GM23338 (cell line): ENCODE results near the gene CCBE1. TPM values are rescaled to one million over a fixed set of nuclear protein-coding genes. Genes with fewer than 3 reads are reported as not detected.

ENCODE experiments used
- ATAC-seq: fragments of 200-7000 bp; cut with Tn5 transposase; 3 replicates; pipeline ENCODE4 v1.9.1; 2020
- DNase-seq: peaks from one replicate; pipeline ENCODE4 v3.0.0-alpha.2; 2015; ENCODE audit warnings: low spot score
- H2AFZ ChIP-seq: fragments of 200-600 bp; sonication (generic); 2 replicates; pipeline ENCODE4 v1.8.0; 2016; ENCODE audit warnings: antibody characterized with exemption, mild to moderate bottlenecking, moderate library complexity
- H3F3A ChIP-seq: fragments of 200-600 bp; sonication (generic); replicated peaks from 2 replicates; pipeline ENCODE4 v1.8.0; 2017; ENCODE audit warnings: antibody characterized with exemption, mixed run types, low read depth
- H3K27ac ChIP-seq: fragments of 200-600 bp; sonication (generic); 2 replicates; pipeline ENCODE4 v1.6.1; 2016; ENCODE audit warnings: low read depth
- H3K27me3 ChIP-seq: fragments of 200-600 bp; sonication (generic); 2 replicates; pipeline ENCODE4 v1.8.0; 2016; ENCODE audit warnings: mild to moderate bottlenecking, mixed run types, moderate library complexity; ENCODE audit not compliant: insufficient read depth
- H3K36me3 ChIP-seq: fragments of 200-600 bp; sonication (generic); 2 replicates; pipeline ENCODE4 v1.8.0; 2016; ENCODE audit warnings: mild to moderate bottlenecking; ENCODE audit not compliant: insufficient read depth
- H3K4me1 ChIP-seq: fragments of 200-600 bp; sonication (generic); 2 replicates; pipeline ENCODE4 v1.8.0; 2016; ENCODE audit warnings: mild to moderate bottlenecking, moderate library complexity; ENCODE audit not compliant: insufficient read depth
- H3K4me2 ChIP-seq: fragments of 200-600 bp; sonication (generic); 2 replicates; pipeline ENCODE4 v1.7.1; 2017; ENCODE audit warnings: mixed run types
- H3K4me3 ChIP-seq: fragments of 200-600 bp; sonication (generic); 2 replicates; pipeline ENCODE4 v1.6.1; 2016; ENCODE audit warnings: mixed run types
- H3K79me2 ChIP-seq: fragments of 200-600 bp; sonication (generic); replicated peaks from 2 replicates; pipeline ENCODE4 v1.8.0; 2017; ENCODE audit warnings: mild to moderate bottlenecking; ENCODE audit not compliant: insufficient read depth
- H3K9me2 ChIP-seq: fragments of 200-600 bp; sonication (generic); 2 replicates; pipeline ENCODE4 v1.8.0; 2017; ENCODE audit not compliant: insufficient read depth
- H4K20me1 ChIP-seq: fragments of 200-600 bp; sonication (generic); replicated peaks from 2 replicates; pipeline ENCODE4 v1.8.0; 2017; ENCODE audit warnings: mild to moderate bottlenecking; ENCODE audit not compliant: insufficient read depth
- H3K27ac Mint-ChIP-seq: 2 replicates; pipeline ENCODE4 v1.8.0; 2020; ENCODE audit warnings: inconsistent platforms, mild to moderate bottlenecking, moderate library complexity, mixed read lengths
- H3K27me3 Mint-ChIP-seq: 3 replicates; pipeline ENCODE4 v1.8.0; 2022; ENCODE audit warnings: low read depth, mild to moderate bottlenecking, moderate library complexity, mixed read lengths, inconsistent platforms; ENCODE audit not compliant: insufficient read depth, poor library complexity
- H3K36me3 Mint-ChIP-seq: 3 replicates; pipeline ENCODE4 v1.8.0; 2021; ENCODE audit warnings: low read depth, mild to moderate bottlenecking, inconsistent platforms, moderate library complexity, mixed read lengths
- H3K4me1 Mint-ChIP-seq: 3 replicates; pipeline ENCODE4 v1.8.0; 2020; ENCODE audit warnings: mild to moderate bottlenecking, inconsistent platforms, mixed read lengths
- H3K4me3 Mint-ChIP-seq: 3 replicates; pipeline ENCODE4 v1.8.0; 2021; ENCODE audit warnings: moderate library complexity, mild to moderate bottlenecking, inconsistent platforms, mixed read lengths
- H3K9me3 Mint-ChIP-seq: 3 replicates; pipeline ENCODE4 v1.8.0; 2020; ENCODE audit warnings: moderate library complexity, mild to moderate bottlenecking, inconsistent platforms, mixed read lengths
- CREB1 ChIP-seq: fragments of 250-450 bp; sonication (Bioruptor Pico); IDR thresholded peaks from 2 replicates; pipeline ENCODE4 v1.5.0; 2020; ENCODE audit warnings: low read depth, mild to moderate bottlenecking, moderate library complexity
- EZH2 ChIP-seq: fragments of 200-600 bp; sonication (generic); IDR thresholded peaks from one replicate; pipeline ENCODE4 v1.8.0; 2017; ENCODE audit warnings: antibody characterized with exemption, mild to moderate bottlenecking, low read depth; ENCODE audit not compliant: unreplicated experiment
- EZH2phosphoT487 ChIP-seq: fragments of 200-600 bp; sonication (generic); IDR thresholded peaks from one replicate; pipeline ENCODE4 v1.8.1; 2018; ENCODE audit warnings: antibody characterized with exemption; ENCODE audit not compliant: unreplicated experiment
- JUNB ChIP-seq: IDR thresholded peaks from one replicate; pipeline ENCODE4 v1.6.1; 2016; ENCODE audit warnings: antibody characterized with exemption; ENCODE audit not compliant: unreplicated experiment
- NANOG ChIP-seq: IDR thresholded peaks from 2 replicates; pipeline ENCODE4 v1.6.1; 2016; ENCODE audit warnings: antibody characterized with exemption, borderline replicate concordance
- POLR2AphosphoS5 ChIP-seq: IDR thresholded peaks from 2 replicates; pipeline ENCODE4 v1.6.1; 2016; ENCODE audit warnings: antibody characterized with exemption, low read depth
- STAT1 ChIP-seq: IDR thresholded peaks from one replicate; pipeline ENCODE4 v1.6.1; 2016; ENCODE audit warnings: antibody characterized with exemption; ENCODE audit not compliant: unreplicated experiment
- ZNF114 ChIP-seq: fragments of 250-450 bp; sonication (Bioruptor Pico); IDR thresholded peaks from 2 replicates; pipeline ENCODE4 v1.5.0; 2020; ENCODE audit warnings: mild to moderate bottlenecking, moderate library complexity
- ZNF331 ChIP-seq: fragments of 250-450 bp; sonication (Bioruptor Pico); IDR thresholded peaks from 2 replicates; pipeline ENCODE4 v1.5.0; 2020; ENCODE audit warnings: low read depth, mild to moderate bottlenecking, moderate library complexity
- polyA plus RNA-seq: library from polyadenylated mRNA; unstranded; fragments of >200 nt; fragmentation: Nextera tagmentation; extraction: Ambion mirVana; gene quantifications from 2 replicates; pipeline ENCODE4 v1.2.1, GENCODE V29; 2016
- total RNA-seq: library from RNA; depleted of rRNA; stranded (reverse); fragments of >200 nt; shearing (Covaris generic); gene quantifications from 2 replicates; pipeline ENCODE4 v1.2.3, GENCODE V29; 2014
- TF ChIP-seq, protein P1 (sequence below): IDR thresholded peaks from 2 replicates; pipeline ENCODE4 v1.6.1; 2016; ENCODE audit warnings: antibody characterized with exemption
- TF ChIP-seq, protein P2 (sequence below), 2 experiments: fragments of 200-600 bp in 1 of 2; sonication (generic) in 1 of 2; conservative IDR thresholded peaks; 2 replicates each; pipeline versions ENCODE4 v1.5.1 to v1.6.1; 2016 to 2017; ENCODE audit warnings: antibody characterized with exemption in 2 of 2, low read depth in 2 of 2, mild to moderate bottlenecking in 2 of 2, moderate library complexity in 1 of 2
- TF ChIP-seq, protein P3 (sequence below): IDR thresholded peaks from one replicate; pipeline ENCODE4 v1.6.1; 2018; ENCODE audit warnings: antibody characterized with exemption; ENCODE audit not compliant: unreplicated experiment
- TF ChIP-seq, protein P4 (sequence below): fragments of 250-450 bp; sonication (Bioruptor Pico); IDR thresholded peaks from 2 replicates; pipeline ENCODE4 v1.5.0; 2020; ENCODE audit warnings: mild to moderate bottlenecking, moderate library complexity

CCBE1 gene
- total and polyA plus RNA-seq, 2 experiments from 2014 or later, result 2.1 to 2.6 TPM

DNA sequence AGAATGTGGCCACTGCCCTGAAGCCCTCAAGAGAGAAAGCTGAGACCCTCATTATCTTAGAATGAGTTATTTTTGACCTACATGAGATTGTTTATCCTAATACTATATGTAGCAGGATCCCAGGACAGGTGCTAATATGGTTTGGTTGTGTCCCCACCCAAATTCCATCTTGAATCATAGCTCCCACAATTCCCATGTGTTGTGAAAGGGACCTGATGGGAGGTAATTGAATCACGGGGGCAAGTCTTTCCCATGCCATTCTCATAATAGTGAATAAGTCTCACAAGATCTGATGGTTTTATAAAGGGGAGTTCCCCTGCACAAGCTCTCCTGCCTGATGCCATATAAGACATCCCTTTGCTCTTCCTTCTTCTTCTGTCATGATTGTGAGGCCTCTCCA lies 76.8 kb downstream of the CCBE1 start:
- no peak overlapping the region for H3K4me2 ChIP-seq
- Mint-ChIP-seq H3K27ac (no peak overlapping the region), H3K4me1 (peaks cover 3% of the 10 kb centered on the region; the same call in 1 of the 3 replicates), H3K36me3 (no peaks in the 10 kb centered on the region), H3K4me3 (no peak overlapping the region), H3K27me3 (no peaks in the 10 kb centered on the region), H3K9me3 (no peaks in the 10 kb centered on the region)
- H3K4me1 ChIP-seq, result no peaks in the 10 kb centered on the region
- H3K36me3 ChIP-seq, result no peaks in the 10 kb centered on the region
- no peak for ATAC-seq
- H4K20me1 ChIP-seq, result no peaks in the 10 kb centered on the region
- no peak overlapping the region for H2AFZ ChIP-seq
- no peak for DNase-seq
- H3K9me2 ChIP-seq, result no peaks in the 10 kb centered on the region
- H3K27me3 ChIP-seq, result no peaks in the 10 kb centered on the region
- no peak overlapping the region for H3K27ac ChIP-seq
- H3F3A ChIP-seq, result no peaks in the 10 kb centered on the region
- no peak for TF ChIP-seq POLR2AphosphoS5
- no peak for TF ChIP-seq ZNF331 (CRISPR knock-in tag)
- no peak for TF ChIP-seq EZH2
- TF ChIP-seq STAT1, result no peak
- TF ChIP-seq, protein P1, sequence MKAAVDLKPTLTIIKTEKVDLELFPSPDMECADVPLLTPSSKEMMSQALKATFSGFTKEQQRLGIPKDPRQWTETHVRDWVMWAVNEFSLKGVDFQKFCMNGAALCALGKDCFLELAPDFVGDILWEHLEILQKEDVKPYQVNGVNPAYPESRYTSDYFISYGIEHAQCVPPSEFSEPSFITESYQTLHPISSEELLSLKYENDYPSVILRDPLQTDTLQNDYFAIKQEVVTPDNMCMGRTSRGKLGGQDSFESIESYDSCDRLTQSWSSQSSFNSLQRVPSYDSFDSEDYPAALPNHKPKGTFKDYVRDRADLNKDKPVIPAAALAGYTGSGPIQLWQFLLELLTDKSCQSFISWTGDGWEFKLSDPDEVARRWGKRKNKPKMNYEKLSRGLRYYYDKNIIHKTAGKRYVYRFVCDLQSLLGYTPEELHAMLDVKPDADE, result no peak
- no peak for TF ChIP-seq NANOG
- TF ChIP-seq, protein P2, sequence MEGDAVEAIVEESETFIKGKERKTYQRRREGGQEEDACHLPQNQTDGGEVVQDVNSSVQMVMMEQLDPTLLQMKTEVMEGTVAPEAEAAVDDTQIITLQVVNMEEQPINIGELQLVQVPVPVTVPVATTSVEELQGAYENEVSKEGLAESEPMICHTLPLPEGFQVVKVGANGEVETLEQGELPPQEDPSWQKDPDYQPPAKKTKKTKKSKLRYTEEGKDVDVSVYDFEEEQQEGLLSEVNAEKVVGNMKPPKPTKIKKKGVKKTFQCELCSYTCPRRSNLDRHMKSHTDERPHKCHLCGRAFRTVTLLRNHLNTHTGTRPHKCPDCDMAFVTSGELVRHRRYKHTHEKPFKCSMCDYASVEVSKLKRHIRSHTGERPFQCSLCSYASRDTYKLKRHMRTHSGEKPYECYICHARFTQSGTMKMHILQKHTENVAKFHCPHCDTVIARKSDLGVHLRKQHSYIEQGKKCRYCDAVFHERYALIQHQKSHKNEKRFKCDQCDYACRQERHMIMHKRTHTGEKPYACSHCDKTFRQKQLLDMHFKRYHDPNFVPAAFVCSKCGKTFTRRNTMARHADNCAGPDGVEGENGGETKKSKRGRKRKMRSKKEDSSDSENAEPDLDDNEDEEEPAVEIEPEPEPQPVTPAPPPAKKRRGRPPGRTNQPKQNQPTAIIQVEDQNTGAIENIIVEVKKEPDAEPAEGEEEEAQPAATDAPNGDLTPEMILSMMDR (conservative IDR thresholded peaks at IDR 0.05; ENCODE audit: low read depth in 2 of 2), result no peak
- TF ChIP-seq CREB1 (CRISPR knock-in tag), result no peak
- TF ChIP-seq, protein P3, sequence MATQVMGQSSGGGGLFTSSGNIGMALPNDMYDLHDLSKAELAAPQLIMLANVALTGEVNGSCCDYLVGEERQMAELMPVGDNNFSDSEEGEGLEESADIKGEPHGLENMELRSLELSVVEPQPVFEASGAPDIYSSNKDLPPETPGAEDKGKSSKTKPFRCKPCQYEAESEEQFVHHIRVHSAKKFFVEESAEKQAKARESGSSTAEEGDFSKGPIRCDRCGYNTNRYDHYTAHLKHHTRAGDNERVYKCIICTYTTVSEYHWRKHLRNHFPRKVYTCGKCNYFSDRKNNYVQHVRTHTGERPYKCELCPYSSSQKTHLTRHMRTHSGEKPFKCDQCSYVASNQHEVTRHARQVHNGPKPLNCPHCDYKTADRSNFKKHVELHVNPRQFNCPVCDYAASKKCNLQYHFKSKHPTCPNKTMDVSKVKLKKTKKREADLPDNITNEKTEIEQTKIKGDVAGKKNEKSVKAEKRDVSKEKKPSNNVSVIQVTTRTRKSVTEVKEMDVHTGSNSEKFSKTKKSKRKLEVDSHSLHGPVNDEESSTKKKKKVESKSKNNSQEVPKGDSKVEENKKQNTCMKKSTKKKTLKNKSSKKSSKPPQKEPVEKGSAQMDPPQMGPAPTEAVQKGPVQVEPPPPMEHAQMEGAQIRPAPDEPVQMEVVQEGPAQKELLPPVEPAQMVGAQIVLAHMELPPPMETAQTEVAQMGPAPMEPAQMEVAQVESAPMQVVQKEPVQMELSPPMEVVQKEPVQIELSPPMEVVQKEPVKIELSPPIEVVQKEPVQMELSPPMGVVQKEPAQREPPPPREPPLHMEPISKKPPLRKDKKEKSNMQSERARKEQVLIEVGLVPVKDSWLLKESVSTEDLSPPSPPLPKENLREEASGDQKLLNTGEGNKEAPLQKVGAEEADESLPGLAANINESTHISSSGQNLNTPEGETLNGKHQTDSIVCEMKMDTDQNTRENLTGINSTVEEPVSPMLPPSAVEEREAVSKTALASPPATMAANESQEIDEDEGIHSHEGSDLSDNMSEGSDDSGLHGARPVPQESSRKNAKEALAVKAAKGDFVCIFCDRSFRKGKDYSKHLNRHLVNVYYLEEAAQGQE, result no peak
- TF ChIP-seq, protein P4, sequence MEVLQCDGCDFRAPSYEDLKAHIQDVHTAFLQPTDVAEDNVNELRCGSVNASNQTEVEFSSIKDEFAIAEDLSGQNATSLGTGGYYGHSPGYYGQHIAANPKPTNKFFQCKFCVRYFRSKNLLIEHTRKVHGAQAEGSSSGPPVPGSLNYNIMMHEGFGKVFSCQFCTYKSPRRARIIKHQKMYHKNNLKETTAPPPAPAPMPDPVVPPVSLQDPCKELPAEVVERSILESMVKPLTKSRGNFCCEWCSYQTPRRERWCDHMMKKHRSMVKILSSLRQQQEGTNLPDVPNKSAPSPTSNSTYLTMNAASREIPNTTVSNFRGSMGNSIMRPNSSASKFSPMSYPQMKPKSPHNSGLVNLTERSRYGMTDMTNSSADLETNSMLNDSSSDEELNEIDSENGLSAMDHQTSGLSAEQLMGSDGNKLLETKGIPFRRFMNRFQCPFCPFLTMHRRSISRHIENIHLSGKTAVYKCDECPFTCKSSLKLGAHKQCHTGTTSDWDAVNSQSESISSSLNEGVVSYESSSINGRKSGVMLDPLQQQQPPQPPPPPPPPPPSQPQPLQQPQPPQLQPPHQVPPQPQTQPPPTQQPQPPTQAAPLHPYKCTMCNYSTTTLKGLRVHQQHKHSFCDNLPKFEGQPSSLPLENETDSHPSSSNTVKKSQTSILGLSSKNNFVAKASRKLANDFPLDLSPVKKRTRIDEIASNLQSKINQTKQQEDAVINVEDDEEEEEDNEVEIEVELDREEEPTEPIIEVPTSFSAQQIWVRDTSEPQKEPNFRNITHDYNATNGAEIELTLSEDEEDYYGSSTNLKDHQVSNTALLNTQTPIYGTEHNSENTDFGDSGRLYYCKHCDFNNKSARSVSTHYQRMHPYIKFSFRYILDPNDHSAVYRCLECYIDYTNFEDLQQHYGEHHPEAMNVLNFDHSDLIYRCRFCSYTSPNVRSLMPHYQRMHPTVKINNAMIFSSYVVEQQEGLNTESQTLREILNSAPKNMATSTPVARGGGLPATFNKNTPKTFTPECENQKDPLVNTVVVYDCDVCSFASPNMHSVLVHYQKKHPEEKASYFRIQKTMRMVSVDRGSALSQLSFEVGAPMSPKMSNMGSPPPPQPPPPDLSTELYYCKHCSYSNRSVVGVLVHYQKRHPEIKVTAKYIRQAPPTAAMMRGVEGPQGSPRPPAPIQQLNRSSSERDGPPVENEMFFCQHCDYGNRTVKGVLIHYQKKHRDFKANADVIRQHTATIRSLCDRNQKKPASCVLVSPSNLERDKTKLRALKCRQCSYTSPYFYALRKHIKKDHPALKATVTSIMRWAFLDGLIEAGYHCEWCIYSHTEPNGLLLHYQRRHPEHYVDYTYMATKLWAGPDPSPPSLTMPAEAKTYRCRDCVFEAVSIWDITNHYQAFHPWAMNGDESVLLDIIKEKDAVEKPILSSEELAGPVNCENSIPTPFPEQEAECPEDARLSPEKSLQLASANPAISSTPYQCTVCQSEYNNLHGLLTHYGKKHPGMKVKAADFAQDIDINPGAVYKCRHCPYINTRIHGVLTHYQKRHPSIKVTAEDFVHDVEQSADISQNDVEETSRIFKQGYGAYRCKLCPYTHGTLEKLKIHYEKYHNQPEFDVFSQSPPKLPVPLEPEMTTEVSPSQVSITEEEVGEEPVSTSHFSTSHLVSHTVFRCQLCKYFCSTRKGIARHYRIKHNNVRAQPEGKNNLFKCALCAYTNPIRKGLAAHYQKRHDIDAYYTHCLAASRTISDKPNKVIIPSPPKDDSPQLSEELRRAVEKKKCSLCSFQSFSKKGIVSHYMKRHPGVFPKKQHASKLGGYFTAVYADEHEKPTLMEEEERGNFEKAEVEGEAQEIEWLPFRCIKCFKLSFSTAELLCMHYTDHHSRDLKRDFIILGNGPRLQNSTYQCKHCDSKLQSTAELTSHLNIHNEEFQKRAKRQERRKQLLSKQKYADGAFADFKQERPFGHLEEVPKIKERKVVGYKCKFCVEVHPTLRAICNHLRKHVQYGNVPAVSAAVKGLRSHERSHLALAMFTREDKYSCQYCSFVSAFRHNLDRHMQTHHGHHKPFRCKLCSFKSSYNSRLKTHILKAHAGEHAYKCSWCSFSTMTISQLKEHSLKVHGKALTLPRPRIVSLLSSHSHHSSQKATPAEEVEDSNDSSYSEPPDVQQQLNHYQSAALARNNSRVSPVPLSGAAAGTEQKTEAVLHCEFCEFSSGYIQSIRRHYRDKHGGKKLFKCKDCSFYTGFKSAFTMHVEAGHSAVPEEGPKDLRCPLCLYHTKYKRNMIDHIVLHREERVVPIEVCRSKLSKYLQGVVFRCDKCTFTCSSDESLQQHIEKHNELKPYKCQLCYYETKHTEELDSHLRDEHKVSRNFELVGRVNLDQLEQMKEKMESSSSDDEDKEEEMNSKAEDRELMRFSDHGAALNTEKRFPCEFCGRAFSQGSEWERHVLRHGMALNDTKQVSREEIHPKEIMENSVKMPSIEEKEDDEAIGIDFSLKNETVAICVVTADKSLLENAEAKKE (CRISPR knock-in tag), result no peak
- no peak for TF ChIP-seq JUNB
- TF ChIP-seq ZNF114 (CRISPR knock-in tag), result no peak
- no peak for TF ChIP-seq EZH2phosphoT487
- H3K79me2 ChIP-seq, result no peaks in the 10 kb centered on the region
- H3K4me3 ChIP-seq, result no peak overlapping the region
